Suprapubic skin (tissue), 4 donors: Measurements from ENCODE around the gene SIGLEC9. TPM values are rescaled to one million over a fixed set of nuclear protein-coding genes. Genes with fewer than 3 reads are reported as not detected.

Experiments used
- DNase-seq, 2 donors: peaks; one replicate each; pipeline ENCODE4 v3.0.0-alpha.2; 2019; ENCODE audit warnings: low spot score in 2 of 2
- H3K27ac ChIP-seq: fragments of 200-600 bp; sonication (generic); one replicate; pipeline ENCODE4 v1.5.1; 2019
- H3K27me3 ChIP-seq: fragments of 200-600 bp; sonication (generic); one replicate; pipeline ENCODE4 v1.5.1; 2019
- H3K36me3 ChIP-seq: fragments of 200-600 bp; sonication (generic); one replicate; pipeline ENCODE4 v1.5.1; 2019
- H3K4me1 ChIP-seq: fragments of 200-600 bp; sonication (generic); one replicate; pipeline ENCODE4 v1.5.1; 2019
- H3K4me3 ChIP-seq: fragments of 200-600 bp; sonication (generic); one replicate; pipeline ENCODE4 v1.5.1; 2019; ENCODE audit warnings: mild to moderate bottlenecking
- H3K9me3 ChIP-seq: fragments of 200-600 bp; sonication (generic); one replicate; pipeline ENCODE4 v1.5.1; 2019
- EP300 ChIP-seq: sonication (generic); formaldehyde crosslinking; IDR thresholded peaks from one replicate; pipeline ENCODE4 v1.6.1; 2017; ENCODE audit warnings: antibody characterized with exemption
- POLR2A ChIP-seq, 2 donors: fragments of 450-650 bp; IDR thresholded peaks; one replicate each; pipeline ENCODE4 v1.6.1; 2017; ENCODE audit warnings: antibody characterized with exemption in 2 of 2, mild to moderate bottlenecking in 2 of 2, moderate library complexity in 2 of 2
- POLR2AphosphoS5 ChIP-seq, 3 donors: sonication (generic); formaldehyde crosslinking; IDR thresholded peaks; one replicate each; pipeline ENCODE4 v1.6.1; 2017; ENCODE audit warnings: antibody characterized with exemption in 3 of 3
- WGBS: methylation state at CpG from one replicate; pipeline ENCODE4 v1.1.5; 2018; 5-methylcytosine and 5-hydroxymethylcytosine counted together
- total RNA-seq, 4 donors: library from RNA; depleted of rRNA; stranded (reverse); fragments of >200 nt; gene quantifications; one replicate each; pipeline ENCODE4 v1.1.0, GENCODE V29; 2016
- TF ChIP-seq, protein P1 (sequence below), 2 donors: fragments of 200-600 bp in 1 of 2; fragments of 450-650 bp in 1 of 2; sonication (generic) in 1 of 2; IDR thresholded peaks; one replicate each; pipeline ENCODE4 v1.5.1; 2016 to 2019; ENCODE audit warnings: antibody characterized with exemption in 2 of 2, mild to moderate bottlenecking in 1 of 2, moderate library complexity in 1 of 2

SIGLEC9 gene
- total RNA-seq, 4 donors from 2014 or later: 0.68 to 1.3 (median 0.83) TPM; not detected in 1

DNA sequence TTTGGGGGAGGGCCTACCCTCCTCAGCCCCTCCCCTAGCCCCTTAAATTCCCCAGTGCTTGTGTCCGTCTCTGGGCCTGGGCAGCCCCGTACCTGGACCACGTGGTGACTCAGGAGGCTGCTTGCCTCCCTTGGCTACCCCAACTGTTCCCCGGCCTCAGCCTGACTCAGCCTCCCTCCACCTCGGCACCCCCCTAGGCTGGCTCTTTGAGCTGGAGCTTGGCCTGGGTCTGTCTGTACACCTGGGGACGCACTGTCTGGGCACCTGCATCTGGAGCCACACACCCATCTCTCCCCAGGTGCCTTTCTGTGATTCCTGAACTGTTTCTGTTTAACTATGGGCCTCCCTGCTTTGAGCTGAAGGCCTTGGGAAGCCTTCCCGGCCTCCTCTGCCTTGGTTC is 40.2 kb upstream of the SIGLEC9 start:
- Histone ChIP-seq H3K4me3 (no peak overlapping the region), H3K27me3 (peaks cover 4% of the 10 kb centered on the region), H3K27ac (no peak overlapping the region), H3K36me3 (no peaks in the 10 kb centered on the region), H3K4me1 (peaks cover 3% of the 10 kb centered on the region), H3K9me3 (no peaks in the 10 kb centered on the region)
- peak in 1 of 2 donors; percentile 43 for DNase-seq
- TF ChIP-seq, protein P1, sequence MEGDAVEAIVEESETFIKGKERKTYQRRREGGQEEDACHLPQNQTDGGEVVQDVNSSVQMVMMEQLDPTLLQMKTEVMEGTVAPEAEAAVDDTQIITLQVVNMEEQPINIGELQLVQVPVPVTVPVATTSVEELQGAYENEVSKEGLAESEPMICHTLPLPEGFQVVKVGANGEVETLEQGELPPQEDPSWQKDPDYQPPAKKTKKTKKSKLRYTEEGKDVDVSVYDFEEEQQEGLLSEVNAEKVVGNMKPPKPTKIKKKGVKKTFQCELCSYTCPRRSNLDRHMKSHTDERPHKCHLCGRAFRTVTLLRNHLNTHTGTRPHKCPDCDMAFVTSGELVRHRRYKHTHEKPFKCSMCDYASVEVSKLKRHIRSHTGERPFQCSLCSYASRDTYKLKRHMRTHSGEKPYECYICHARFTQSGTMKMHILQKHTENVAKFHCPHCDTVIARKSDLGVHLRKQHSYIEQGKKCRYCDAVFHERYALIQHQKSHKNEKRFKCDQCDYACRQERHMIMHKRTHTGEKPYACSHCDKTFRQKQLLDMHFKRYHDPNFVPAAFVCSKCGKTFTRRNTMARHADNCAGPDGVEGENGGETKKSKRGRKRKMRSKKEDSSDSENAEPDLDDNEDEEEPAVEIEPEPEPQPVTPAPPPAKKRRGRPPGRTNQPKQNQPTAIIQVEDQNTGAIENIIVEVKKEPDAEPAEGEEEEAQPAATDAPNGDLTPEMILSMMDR (IDR thresholded peaks at IDR 0.05): no peak
- 70% methylated on average over 7 of the region's 7 CpGs for WGBS

DNA sequence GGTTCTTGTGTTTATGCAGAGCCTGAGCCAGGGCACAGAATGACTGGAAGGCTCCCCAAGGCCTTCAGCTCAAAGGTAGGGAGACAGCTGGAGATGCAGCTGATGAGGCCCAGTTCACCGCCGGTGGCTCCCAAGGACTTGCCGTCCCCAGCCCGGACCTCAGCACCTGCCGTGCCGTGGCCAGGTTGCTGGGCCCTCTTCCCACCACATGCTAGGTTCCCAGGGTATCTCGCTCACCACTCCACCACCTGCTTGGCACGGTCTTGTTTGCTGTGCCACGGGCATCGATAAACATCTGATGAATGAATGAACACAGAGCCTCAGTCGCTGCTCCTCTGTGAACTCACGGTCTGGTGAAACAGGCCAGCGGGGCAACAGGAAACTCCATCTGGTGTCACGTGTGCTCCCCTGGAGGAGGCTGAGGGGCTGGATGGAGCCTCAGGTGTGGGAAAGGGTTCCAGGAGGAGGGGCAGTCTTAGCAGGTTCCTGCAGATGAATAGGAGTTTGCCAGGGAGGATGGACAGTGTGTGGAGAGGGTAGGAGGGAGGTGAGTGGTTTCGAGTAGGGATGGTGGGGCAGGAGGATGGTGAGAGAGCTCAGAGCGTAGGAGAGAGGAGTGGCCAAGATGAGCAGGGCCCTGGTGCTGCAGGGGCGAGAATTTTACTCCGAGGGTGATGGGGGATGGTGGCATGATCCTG is 38.4 kb upstream of the SIGLEC9 start:
- DNase-seq: peak in 1 of 2 donors; percentile 31
- WGBS: 78% methylated on average over 18 of the region's 18 CpGs
- H3K27ac ChIP-seq: no peak overlapping the region
- no peaks in the 10 kb centered on the region for H3K36me3 ChIP-seq
- H3K9me3 ChIP-seq: no peaks in the 10 kb centered on the region
- no peak for TF ChIP-seq POLR2AphosphoS5 (IDR thresholded peaks at IDR 0.05)
- no peak for TF ChIP-seq POLR2A (IDR thresholded peaks at IDR 0.05)
- no peak for TF ChIP-seq EP300
- TF ChIP-seq, protein P1 (IDR thresholded peaks at IDR 0.05): no peak
- H3K27me3 ChIP-seq: peaks cover 4% of the 10 kb centered on the region
- H3K4me3 ChIP-seq: no peak overlapping the region
- no peaks in the 10 kb centered on the region for H3K4me1 ChIP-seq

DNA sequence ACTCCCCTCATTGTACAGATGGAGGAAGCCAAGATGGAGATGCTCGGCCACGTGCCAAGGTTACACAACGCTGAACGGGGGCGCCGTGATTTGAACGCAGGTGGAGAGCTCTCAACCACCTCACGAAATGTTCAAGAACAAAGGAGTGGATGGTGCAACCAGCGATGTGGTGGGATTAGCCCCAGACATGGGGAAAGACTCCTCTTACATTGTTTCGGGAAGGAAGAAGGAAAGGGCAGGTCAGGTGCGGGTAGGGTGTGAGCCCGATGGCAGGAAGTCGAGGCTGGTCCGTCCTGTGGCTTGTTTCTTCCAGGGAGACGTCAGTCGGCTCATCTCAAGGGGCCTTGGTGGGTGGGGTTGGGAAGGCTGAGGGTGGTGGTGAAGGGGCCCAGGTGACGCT is 34.9 kb upstream of the SIGLEC9 start:
- no peaks in the 10 kb centered on the region for H3K36me3 ChIP-seq
- H3K27ac ChIP-seq: no peak overlapping the region
- 91% methylated on average over 17 of the region's 17 CpGs for WGBS
- TF ChIP-seq POLR2A (IDR thresholded peaks at IDR 0.05): no peak
- TF ChIP-seq POLR2AphosphoS5 (IDR thresholded peaks at IDR 0.05): no peak
- TF ChIP-seq, protein P1 (IDR thresholded peaks at IDR 0.05): no peak
- TF ChIP-seq EP300: no peak
- H3K4me3 ChIP-seq: no peak overlapping the region
- DNase-seq: no peak
- H3K27me3 ChIP-seq: no peaks in the 10 kb centered on the region
- H3K4me1 ChIP-seq: peaks cover 10% of the 10 kb centered on the region
- no peaks in the 10 kb centered on the region for H3K9me3 ChIP-seq

DNA sequence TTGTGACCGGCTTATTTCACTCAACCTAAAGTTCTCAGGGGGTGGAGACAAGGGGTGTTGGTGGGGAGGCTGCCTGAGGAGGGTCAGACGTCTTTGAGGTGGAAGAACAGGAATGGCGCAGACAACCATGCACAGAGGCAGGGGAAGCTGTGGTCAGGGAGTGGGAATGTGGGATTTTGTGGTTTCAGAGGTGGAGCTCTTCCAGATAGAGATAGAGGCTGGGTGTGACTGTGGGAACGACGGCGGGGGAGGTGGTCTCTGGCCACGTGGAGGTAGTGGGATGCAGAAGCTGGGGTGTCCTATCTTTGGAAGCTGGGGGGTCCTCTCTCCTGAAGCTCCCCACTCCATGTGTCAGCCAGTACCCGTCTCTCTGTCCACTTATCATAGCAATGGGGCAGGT is 34.2 kb upstream of the SIGLEC9 start:
- Histone ChIP-seq H3K36me3 (no peaks in the 10 kb centered on the region), H3K4me3 (no peak overlapping the region), H3K27ac (no peak overlapping the region), H3K4me1 (peaks cover 13% of the 10 kb centered on the region), H3K9me3 (no peaks in the 10 kb centered on the region), H3K27me3 (no peaks in the 10 kb centered on the region)
- TF ChIP-seq POLR2AphosphoS5 (IDR thresholded peaks at IDR 0.05): no peak
- no peak for TF ChIP-seq EP300
- no peak for TF ChIP-seq POLR2A (IDR thresholded peaks at IDR 0.05)
- TF ChIP-seq, protein P1 (IDR thresholded peaks at IDR 0.05): no peak
- DNase-seq: no peak
- 68% methylated on average over 8 of the region's 8 CpGs for WGBS

DNA sequence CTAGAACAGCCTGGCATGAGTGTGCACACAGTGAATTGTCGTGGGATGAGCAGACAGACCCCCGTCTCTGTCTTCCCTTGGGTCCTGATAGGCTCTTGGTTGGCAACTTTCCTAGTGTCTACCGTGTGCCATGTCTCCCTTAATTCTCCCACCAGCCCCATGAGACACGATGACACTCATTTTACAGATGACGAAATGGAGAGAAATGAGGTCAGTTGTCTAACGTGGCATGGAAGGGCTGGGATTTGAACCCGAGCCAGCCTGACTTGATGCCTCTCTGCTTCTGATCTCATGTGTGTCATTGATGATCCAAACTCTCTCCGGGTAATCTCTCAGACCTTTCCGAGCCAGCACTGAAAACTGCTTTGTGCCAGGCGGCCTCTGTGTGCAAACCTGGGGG is 33.6 kb upstream of the SIGLEC9 start:
- DNase-seq: no peak
- no peaks in the 10 kb centered on the region for H3K36me3 ChIP-seq
- no peaks in the 10 kb centered on the region for H3K9me3 ChIP-seq
- peaks cover 13% of the 10 kb centered on the region for H3K4me1 ChIP-seq
- H3K4me3 ChIP-seq: no peak overlapping the region
- no peak for TF ChIP-seq POLR2AphosphoS5 (IDR thresholded peaks at IDR 0.05)
- TF ChIP-seq, protein P1 (IDR thresholded peaks at IDR 0.05): no peak
- no peak for TF ChIP-seq EP300
- no peak for TF ChIP-seq POLR2A (IDR thresholded peaks at IDR 0.05)
- H3K27ac ChIP-seq: no peak overlapping the region
- H3K27me3 ChIP-seq: no peaks in the 10 kb centered on the region
- 81% methylated on average over 10 of the region's 10 CpGs for WGBS
